ENCODE measurements around the gene KAZN.

Gene KAZN

DNA sequence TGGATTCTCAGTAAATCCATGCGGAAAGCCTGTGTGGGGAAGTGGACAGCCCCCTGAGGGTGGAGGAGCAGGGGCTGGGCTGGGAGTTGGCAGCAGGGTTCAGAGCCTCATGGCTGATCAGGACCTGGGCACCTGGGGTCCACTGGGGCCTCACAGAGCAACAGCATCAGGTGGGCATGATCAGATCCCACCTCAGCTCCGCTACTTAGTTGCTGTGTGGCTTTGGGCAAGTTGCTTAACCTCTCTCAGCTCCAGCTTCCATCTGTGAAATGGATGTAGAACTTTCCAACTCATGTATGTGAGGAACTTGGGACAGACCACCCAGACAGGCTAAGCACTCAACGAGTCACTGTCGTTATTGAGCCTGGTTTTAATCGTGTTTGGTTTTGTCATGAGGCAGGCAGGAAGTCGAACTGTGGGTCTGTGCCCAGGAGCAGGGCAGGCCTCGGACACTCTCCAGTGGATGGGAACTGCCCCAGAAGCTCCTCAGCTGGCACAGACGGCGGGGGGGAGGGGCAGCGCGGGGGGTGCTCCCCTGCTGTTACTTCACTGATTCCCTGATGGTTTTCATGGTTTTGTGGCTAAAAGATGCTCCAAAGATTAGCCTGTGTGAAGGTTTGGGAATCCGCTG is 399.3 kb downstream of the KAZN start:
- DNase-seq (ENCODE audit: low read depth), result no peak

GRCh38 chr1:14999441-14999840 is 401.0 kb downstream of the KAZN start:
- TF ChIP-seq, protein P1, sequence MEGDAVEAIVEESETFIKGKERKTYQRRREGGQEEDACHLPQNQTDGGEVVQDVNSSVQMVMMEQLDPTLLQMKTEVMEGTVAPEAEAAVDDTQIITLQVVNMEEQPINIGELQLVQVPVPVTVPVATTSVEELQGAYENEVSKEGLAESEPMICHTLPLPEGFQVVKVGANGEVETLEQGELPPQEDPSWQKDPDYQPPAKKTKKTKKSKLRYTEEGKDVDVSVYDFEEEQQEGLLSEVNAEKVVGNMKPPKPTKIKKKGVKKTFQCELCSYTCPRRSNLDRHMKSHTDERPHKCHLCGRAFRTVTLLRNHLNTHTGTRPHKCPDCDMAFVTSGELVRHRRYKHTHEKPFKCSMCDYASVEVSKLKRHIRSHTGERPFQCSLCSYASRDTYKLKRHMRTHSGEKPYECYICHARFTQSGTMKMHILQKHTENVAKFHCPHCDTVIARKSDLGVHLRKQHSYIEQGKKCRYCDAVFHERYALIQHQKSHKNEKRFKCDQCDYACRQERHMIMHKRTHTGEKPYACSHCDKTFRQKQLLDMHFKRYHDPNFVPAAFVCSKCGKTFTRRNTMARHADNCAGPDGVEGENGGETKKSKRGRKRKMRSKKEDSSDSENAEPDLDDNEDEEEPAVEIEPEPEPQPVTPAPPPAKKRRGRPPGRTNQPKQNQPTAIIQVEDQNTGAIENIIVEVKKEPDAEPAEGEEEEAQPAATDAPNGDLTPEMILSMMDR (IDR thresholded peaks at IDR 0.05; ENCODE audit: insufficient read depth, low read depth, low read length, missing control alignments), result no peak
- no peak for DNase-seq (ENCODE audit: low read depth)
- H3K4me3 ChIP-seq (ENCODE audit: low read depth, low read length), result no peak overlapping the region

More for the DNA sequence above, 399.3 kb downstream of the KAZN start:
- H3K4me3 ChIP-seq (ENCODE audit: low read depth, low read length), result no peak overlapping the region
- TF ChIP-seq, protein P1 (IDR thresholded peaks at IDR 0.05; ENCODE audit: insufficient read depth, low read depth, low read length, missing control alignments), result no peak

DNA sequence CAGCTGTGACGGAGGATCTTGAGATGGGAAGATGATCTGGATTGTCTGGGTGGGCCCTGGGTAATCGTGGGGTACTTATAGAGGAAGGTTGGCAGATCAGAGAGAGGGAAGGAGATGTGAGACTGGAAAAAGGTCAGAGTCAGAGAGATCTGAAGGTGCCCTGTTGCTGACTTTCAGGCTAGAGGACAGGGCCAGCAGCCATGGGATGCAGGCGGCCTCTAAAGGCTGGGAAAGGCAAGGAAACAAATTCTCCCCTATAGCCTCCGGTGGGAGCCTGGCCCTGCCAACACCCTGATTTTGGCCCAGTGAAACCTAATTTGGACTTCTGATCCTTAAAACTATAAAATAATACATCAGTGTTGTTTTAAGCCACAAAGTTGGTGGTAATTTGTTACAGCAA is 401.5 kb downstream of the KAZN start:
- no peak overlapping the region for H3K4me3 ChIP-seq (ENCODE audit: low read depth, low read length)
- TF ChIP-seq, protein P1 (IDR thresholded peaks at IDR 0.05; ENCODE audit: insufficient read depth, low read depth, low read length, missing control alignments), result no peak
- DNase-seq (ENCODE audit: low read depth), result no peak

- no peak for DNase-seq (ENCODE audit: low read depth)
- H3K4me3 ChIP-seq (ENCODE audit: low read depth, low read length), result no peak overlapping the region
- TF ChIP-seq, protein P1 (IDR thresholded peaks at IDR 0.05; ENCODE audit: insufficient read depth, low read depth, low read length, missing control alignments), result no peak
Measured at GRCh38 chr1:15000671-15001070, 402.2 kb downstream of the KAZN start.

- DNase-seq (ENCODE audit: low read depth), result no peak
- H3K4me3 ChIP-seq (ENCODE audit: low read depth, low read length), result no peak overlapping the region
- TF ChIP-seq, protein P1 (IDR thresholded peaks at IDR 0.05; ENCODE audit: insufficient read depth, low read depth, low read length, missing control alignments), result no peak
Measured at GRCh38 chr1:15001317-15001915, 402.9 kb downstream of the KAZN start.

- TF ChIP-seq, protein P1 (IDR thresholded peaks at IDR 0.05; ENCODE audit: insufficient read depth, low read depth, low read length, missing control alignments), result no peak
- DNase-seq (ENCODE audit: low read depth), result no peak
- H3K4me3 ChIP-seq (ENCODE audit: low read depth, low read length), result no peak overlapping the region
Measured at GRCh38 chr1:15002325-15002724, 403.8 kb downstream of the KAZN start.

- TF ChIP-seq, protein P1 (IDR thresholded peaks at IDR 0.05; ENCODE audit: insufficient read depth, low read depth, low read length, missing control alignments), result no peak
- DNase-seq (ENCODE audit: low read depth), result peak; percentile 48
- no peak overlapping the region for H3K4me3 ChIP-seq (ENCODE audit: low read depth, low read length)
Measured at GRCh38 chr1:15004396-15004795, 405.9 kb downstream of the KAZN start.
